ENCODE measurements around the gene ANKH.
"Not testable (repeated sequence)": the region's sequence is repeated elsewhere in the genome, so short reads cannot be mapped to it uniquely, and the experiment has no call there.

The ANKH gene

GRCh38 chr5:14851050-14851419 lies 20.5 kb downstream of the ANKH start:
- Histone ChIP-seq H3K4me1 (ENCODE audit: control insufficient read depth, low read length) (peaks cover 20% of the 10 kb centered on the region), H3K79me2 (ENCODE audit: control insufficient read depth, low read length) (peaks cover 82% of the 10 kb centered on the region), H3K9me2 (replicated peaks; ENCODE audit: control insufficient read depth, low read length) (no peaks in the 10 kb centered on the region), H3K27me3 (ENCODE audit: control insufficient read depth, low read length) (no peaks in the 10 kb centered on the region), H3K27ac (ENCODE audit: low read depth, low read length) (no peak overlapping the region), H4K20me1 (ENCODE audit: control insufficient read depth, insufficient read depth, low read depth, low read length) (peaks cover 21% of the 10 kb centered on the region), H3K4me3 (ENCODE audit: low read length) (no peak overlapping the region), H3K4me2 (ENCODE audit: low read length) (no peak overlapping the region), H3K36me3 (ENCODE audit: control insufficient read depth, low read length) (peaks cover 12% of the 10 kb centered on the region; the same call in 1 of the 2 replicates), H3F3A (ENCODE audit: control insufficient read depth, insufficient read depth) (no peaks in the 10 kb centered on the region), H3K9me3 (ENCODE audit: control insufficient read depth, insufficient read depth, low read length) (no peaks in the 10 kb centered on the region)
- no peak for TF ChIP-seq EZH2phosphoT487 (IDR thresholded peaks at IDR 0.05; ENCODE audit: borderline replicate concordance, low read length)
- no peak for TF ChIP-seq CTCF (IDR thresholded peaks at IDR 0.05; ENCODE audit: low read depth, low read length, poor library complexity, severe bottlenecking)

- Histone ChIP-seq H4K20me1 (ENCODE audit: control insufficient read depth, insufficient read depth, low read depth, low read length) (peaks cover 21% of the 10 kb centered on the region), H3K27ac (ENCODE audit: low read depth, low read length) (no peak overlapping the region), H3K4me3 (ENCODE audit: low read length) (no peak overlapping the region), H3K79me2 (ENCODE audit: control insufficient read depth, low read length) (peaks cover 78% of the 10 kb centered on the region), H3K27me3 (ENCODE audit: control insufficient read depth, low read length) (no peaks in the 10 kb centered on the region), H3K9me2 (replicated peaks; ENCODE audit: control insufficient read depth, low read length) (no peaks in the 10 kb centered on the region), H3K4me2 (ENCODE audit: low read length) (no peak overlapping the region), H3K4me1 (ENCODE audit: control insufficient read depth, low read length) (peaks cover 20% of the 10 kb centered on the region), H3K36me3 (ENCODE audit: control insufficient read depth, low read length) (peaks cover 12% of the 10 kb centered on the region; the same call in 1 of the 2 replicates), H3F3A (ENCODE audit: control insufficient read depth, insufficient read depth) (no peaks in the 10 kb centered on the region), H3K9me3 (ENCODE audit: control insufficient read depth, insufficient read depth, low read length) (no peaks in the 10 kb centered on the region)
- TF ChIP-seq EZH2phosphoT487 (IDR thresholded peaks at IDR 0.05; ENCODE audit: borderline replicate concordance, low read length) (no peak), CTCF (IDR thresholded peaks at IDR 0.05; ENCODE audit: low read depth, low read length, poor library complexity, severe bottlenecking) (no peak)
Measured at GRCh38 chr5:14850419-14851049, 21.0 kb downstream of the ANKH start.

- Histone ChIP-seq H3K27me3 (ENCODE audit: control insufficient read depth, low read length) (no peaks in the 10 kb centered on the region), H3K4me1 (ENCODE audit: control insufficient read depth, low read length) (peaks cover 20% of the 10 kb centered on the region), H3F3A (ENCODE audit: control insufficient read depth, insufficient read depth) (no peaks in the 10 kb centered on the region), H3K9me2 (replicated peaks; ENCODE audit: control insufficient read depth, low read length) (no peaks in the 10 kb centered on the region), H3K4me3 (ENCODE audit: low read length) (no peak overlapping the region), H3K4me2 (ENCODE audit: low read length) (no peak overlapping the region), H3K36me3 (ENCODE audit: control insufficient read depth, low read length) (peaks cover 12% of the 10 kb centered on the region; the same call in 1 of the 2 replicates), H4K20me1 (ENCODE audit: control insufficient read depth, insufficient read depth, low read depth, low read length) (peaks cover 21% of the 10 kb centered on the region), H3K27ac (ENCODE audit: low read depth, low read length) (no peak overlapping the region), H3K9me3 (ENCODE audit: control insufficient read depth, insufficient read depth, low read length) (no peaks in the 10 kb centered on the region), H3K79me2 (ENCODE audit: control insufficient read depth, low read length) (peaks cover 71% of the 10 kb centered on the region)
- TF ChIP-seq EZH2phosphoT487 (IDR thresholded peaks at IDR 0.05; ENCODE audit: borderline replicate concordance, low read length) (no peak), CTCF (IDR thresholded peaks at IDR 0.05; ENCODE audit: low read depth, low read length, poor library complexity, severe bottlenecking) (no peak)
Measured at GRCh38 chr5:14849516-14850294, 21.9 kb downstream of the ANKH start.

- not testable (repeated sequence) for H3F3A ChIP-seq (ENCODE audit: control insufficient read depth, insufficient read depth); H3K4me3 ChIP-seq (ENCODE audit: low read length); H3K4me2 ChIP-seq (ENCODE audit: low read length); H3K27me3 ChIP-seq (ENCODE audit: control insufficient read depth, low read length); H3K27ac ChIP-seq (ENCODE audit: low read depth, low read length); H3K9me2 ChIP-seq (replicated peaks; ENCODE audit: control insufficient read depth, low read length); H3K9me3 ChIP-seq (ENCODE audit: control insufficient read depth, insufficient read depth, low read length)
- Histone ChIP-seq H3K36me3 (ENCODE audit: control insufficient read depth, low read length) (peaks cover 12% of the 10 kb centered on the region; the same call in 1 of the 2 replicates), H3K4me1 (ENCODE audit: control insufficient read depth, low read length) (peaks cover 20% of the 10 kb centered on the region), H3K79me2 (ENCODE audit: control insufficient read depth, low read length) (peaks cover 63% of the 10 kb centered on the region), H4K20me1 (ENCODE audit: control insufficient read depth, insufficient read depth, low read depth, low read length) (peaks cover 21% of the 10 kb centered on the region)
Measured at GRCh38 chr5:14848942-14849341, 22.6 kb downstream of the ANKH start.

Measured in DOHH2 (cell line).